CD14-positive monocyte (primary cell): ENCODE results near the gene ZNF362. TPM values are rescaled to one million over a fixed set of nuclear protein-coding genes. Genes with fewer than 3 reads are reported as not detected.

Experiments used
- DNase-seq, 3 donors: peaks; one replicate each; pipeline ENCODE4 v3.0.0-alpha.2; 2011 to 2022
- H2AFZ ChIP-seq: 2 replicates; pipeline ENCODE4 v1.6.0; 2012; ENCODE audit warnings: mild to moderate bottlenecking, low read depth, low read length, inconsistent platforms; ENCODE audit not compliant: insufficient read depth, poor library complexity, severe bottlenecking
- H3K27ac ChIP-seq, 2 donors: 1 replicate in 1 of 2; 2 replicates in 1 of 2; pipeline ENCODE4 v1.5.1; 2012 to 2013; ENCODE audit warnings: low read length in 2 of 2, control low read depth in 1 of 2, inconsistent platforms in 1 of 2, low read depth in 1 of 2, mild to moderate bottlenecking in 1 of 2
- H3K27me3 ChIP-seq, 2 donors: one replicate each; pipeline versions ENCODE4 v1.6.0 to v1.6.1; 2011 to 2013; ENCODE audit warnings: low read length in 2 of 2; ENCODE audit not compliant: control insufficient read depth in 2 of 2, insufficient read depth in 2 of 2
- H3K36me3 ChIP-seq, 2 donors: replicated peaks in 1 of 2; 1 replicate in 1 of 2; 2 replicates in 1 of 2; pipeline versions ENCODE4 v1.5.1 to v1.6.1; 2012 to 2013; ENCODE audit warnings: low read length in 2 of 2, control low read depth in 1 of 2, inconsistent platforms in 1 of 2, mild to moderate bottlenecking in 1 of 2; ENCODE audit not compliant: insufficient read depth in 2 of 2, control insufficient read depth in 1 of 2
- H3K4me1 ChIP-seq, 2 donors: 1 replicate in 1 of 2; 2 replicates in 1 of 2; pipeline versions ENCODE4 v1.5.1 to v1.6.1; 2012 to 2013; ENCODE audit warnings: low read length in 2 of 2, control low read depth in 1 of 2, inconsistent platforms in 1 of 2, mild to moderate bottlenecking in 1 of 2, moderate library complexity in 1 of 2; ENCODE audit not compliant: insufficient read depth in 2 of 2, control insufficient read depth in 1 of 2
- H3K4me2 ChIP-seq: replicated peaks from 2 replicates; pipeline ENCODE3; 2012; ENCODE audit warnings: low read length, moderate library complexity, mild to moderate bottlenecking; ENCODE audit not compliant: poor library complexity, severe bottlenecking; ENCODE audit errors: extremely low read depth
- H3K4me3 ChIP-seq, 3 experiments: fragments of 200-600 bp in 1 of 3; sonication (generic) in 1 of 3; replicated peaks in 1 of 3; 1 replicate in 2 of 3; 2 replicates in 1 of 3; pipeline ENCODE4 v1.5.1; 2011 to 2013; ENCODE audit warnings: low read length in 3 of 3, mild to moderate bottlenecking in 3 of 3, control low read depth in 2 of 3, low read depth in 2 of 3, inconsistent platforms in 1 of 3, moderate library complexity in 1 of 3
- H3K79me2 ChIP-seq: 2 replicates; pipeline ENCODE4 v1.6.0; 2012; ENCODE audit warnings: mild to moderate bottlenecking, control low read depth, inconsistent platforms, low read length, moderate library complexity; ENCODE audit not compliant: insufficient read depth
- H3K9ac ChIP-seq: 2 replicates; pipeline ENCODE4 v1.6.0; 2017; ENCODE audit warnings: low read length, mild to moderate bottlenecking; ENCODE audit not compliant: insufficient read depth, poor library complexity, severe bottlenecking
- H3K9me3 ChIP-seq, 2 donors: replicated peaks in 1 of 2; 1 replicate in 1 of 2; 2 replicates in 1 of 2; pipeline versions ENCODE4 v1.5.1 to v1.6.1; 2012 to 2013; ENCODE audit warnings: low read length in 2 of 2, control low read depth in 1 of 2; ENCODE audit not compliant: control insufficient read depth in 1 of 2, insufficient read depth in 1 of 2
- H4K20me1 ChIP-seq: 2 replicates; pipeline ENCODE4 v1.6.0; 2012; ENCODE audit warnings: mild to moderate bottlenecking, low read length, control low read depth, moderate library complexity; ENCODE audit not compliant: insufficient read depth
- H3K27ac Mint-ChIP-seq, 7 donors: one replicate each; pipeline ENCODE4 v1.8.0; 2020; ENCODE audit warnings: mild to moderate bottlenecking in 7 of 7, mixed read lengths in 7 of 7, moderate library complexity in 6 of 7, inconsistent platforms in 2 of 7
- H3K27me3 Mint-ChIP-seq, 3 donors: one replicate each; pipeline ENCODE4 v1.8.0; 2021 to 2022; ENCODE audit warnings: low read depth in 3 of 3, mild to moderate bottlenecking in 3 of 3, mixed read lengths in 3 of 3, moderate library complexity in 3 of 3, inconsistent platforms in 1 of 3
- H3K36me3 Mint-ChIP-seq, 2 donors: one replicate each; pipeline ENCODE4 v1.8.0; 2020; ENCODE audit warnings: mixed read lengths in 2 of 2, inconsistent platforms in 1 of 2, mild to moderate bottlenecking in 1 of 2
- H3K4me1 Mint-ChIP-seq: one replicate; pipeline ENCODE4 v1.8.0; 2020; ENCODE audit warnings: mild to moderate bottlenecking, mixed read lengths
- H3K4me3 Mint-ChIP-seq, 2 donors: one replicate each; pipeline ENCODE4 v1.8.0; 2020; ENCODE audit warnings: mild to moderate bottlenecking in 2 of 2, mixed read lengths in 2 of 2, moderate library complexity in 1 of 2
- H3K9me3 Mint-ChIP-seq, 7 donors: one replicate each; pipeline ENCODE4 v1.8.0; 2020 to 2022; ENCODE audit warnings: mixed read lengths in 7 of 7, mild to moderate bottlenecking in 6 of 7, moderate library complexity in 6 of 7, inconsistent platforms in 2 of 7
- CTCF ChIP-seq: fragments of 200-600 bp; IDR thresholded peaks from one replicate; pipeline ENCODE4 v1.8.0; 2022; ENCODE audit warnings: antibody characterized with exemption, mild to moderate bottlenecking
- WGBS: methylation state at CpG from one replicate; pipeline ENCODE4 v1.1.5; 2013; ENCODE audit warnings: missing lambda C conversion rate; ENCODE audit not compliant: insufficient coverage; 5-methylcytosine and 5-hydroxymethylcytosine counted together
- intact Hi-C, 2 donors: fragments of 100-400 bp; cut with micrococcal nuclease; formaldehyde crosslinking; loops; one replicate each; pipeline versions ENCODE4 v1.15.0 to v1.15.1; 2023
- polyA plus RNA-seq, 3 donors: library from polyadenylated mRNA; depleted of rRNA in 1 of 3; unstranded in 2 of 3; stranded (reverse) in 1 of 3; fragments of 300-500 nt in 2 of 3; fragments of >200 nt in 1 of 3; fragmentation: Illumina TruSeq in 2 of 3; gene quantifications; 1 replicate in 2 of 3; 2 replicates in 1 of 3; pipeline ENCODE4 v1.2.3, GENCODE V29; 2012 to 2021

Gene ZNF362
- polyA plus RNA-seq, 3 donors: 11.4 to 18.9 (median 13.5) TPM

DNA sequence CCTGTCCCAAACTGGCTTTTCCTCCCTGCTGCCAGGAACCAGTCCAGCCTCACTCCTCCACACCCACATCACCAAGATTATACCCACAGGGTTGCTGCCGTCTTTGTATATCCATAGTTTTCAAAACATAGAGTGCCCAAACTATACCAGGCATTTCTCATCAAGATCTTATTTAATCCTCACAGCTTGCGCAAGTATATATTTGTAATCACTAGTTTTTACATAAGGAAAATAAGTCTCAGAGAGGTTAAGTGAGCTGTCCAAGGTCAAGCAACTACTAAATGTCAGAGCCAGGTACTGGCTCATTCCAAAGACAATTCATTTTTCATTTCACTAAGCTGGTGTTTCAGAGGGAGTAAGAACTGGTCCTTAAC lies 34.9 kb upstream of the ZNF362 start:
- Mint-ChIP-seq H3K4me1 (peaks cover 6% of the 10 kb centered on the region), H3K36me3 (no peaks in the 10 kb centered on the region), H3K9me3 (peaks cover 10 to 27% (median 20%) of the 10 kb centered on the region in 7 donors), H3K27ac (no peak overlapping the region), H3K27me3 (peaks cover 8 to 9% (median 8%) of the 10 kb centered on the region in 3 donors), H3K4me3 (no peak overlapping the region)
- no peaks in the 10 kb centered on the region for H4K20me1 ChIP-seq
- H3K4me1 ChIP-seq: no peaks in the 10 kb centered on the region
- peaks cover 0 to 3% of the 10 kb centered on the region in 2 donors for H3K27me3 ChIP-seq
- no peaks in the 10 kb centered on the region for H3K79me2 ChIP-seq
- no peak overlapping the region for H3K4me3 ChIP-seq
- no peak overlapping the region for H2AFZ ChIP-seq
- H3K27ac ChIP-seq: no peak overlapping the region
- H3K4me2 ChIP-seq: no peak overlapping the region
- 100% methylated on average over 1 of the region's 2 CpGs for WGBS
- H3K9me3 ChIP-seq: peaks cover 10 to 11% of the 10 kb centered on the region in 2 donors
- H3K36me3 ChIP-seq: no peaks in the 10 kb centered on the region
- TF ChIP-seq CTCF: no peak
- no peak for DNase-seq
- H3K9ac ChIP-seq: no peak overlapping the region
- intact Hi-C loops: no loop called here

DNA sequence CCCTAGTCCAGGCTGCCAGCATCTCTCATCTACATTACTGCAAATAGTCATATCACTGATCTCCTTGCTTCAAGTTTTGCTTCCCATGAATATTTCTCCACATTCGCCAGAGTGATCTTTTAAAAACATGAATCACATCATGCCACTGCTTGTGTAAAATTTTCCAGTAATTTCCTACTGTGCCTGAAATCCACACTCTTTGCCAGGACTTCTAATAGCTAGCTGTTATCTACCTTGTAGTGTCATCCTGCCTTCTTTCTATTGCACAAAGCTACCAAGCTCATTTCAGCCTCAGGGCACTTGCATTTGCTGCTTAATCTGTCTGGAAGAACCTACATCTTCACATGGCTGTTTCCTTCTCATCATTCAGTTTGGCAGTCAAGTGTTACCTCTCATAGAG lies 33.9 kb upstream of the ZNF362 start:
- no peaks in the 10 kb centered on the region for H3K36me3 Mint-ChIP-seq
- TF ChIP-seq CTCF: no peak

More for the DNA sequence above, 33.9 kb upstream of the ZNF362 start:
- no peak overlapping the region for H3K27ac ChIP-seq
- Mint-ChIP-seq H3K27ac (no peak overlapping the region), H3K9me3 (peaks cover 10 to 27% (median 20%) of the 10 kb centered on the region in 7 donors), H3K4me3 (no peak overlapping the region), H3K4me1 (peaks cover 6% of the 10 kb centered on the region), H3K27me3 (peaks cover 8 to 11% (median 8%) of the 10 kb centered on the region in 3 donors)
- no peak overlapping the region for H3K9ac ChIP-seq
- H3K9me3 ChIP-seq: peaks cover 10 to 11% of the 10 kb centered on the region in 2 donors
- H3K4me1 ChIP-seq: no peaks in the 10 kb centered on the region
- no peak overlapping the region for H2AFZ ChIP-seq
- no peaks in the 10 kb centered on the region for H3K36me3 ChIP-seq
- H3K4me3 ChIP-seq: no peak overlapping the region
- H3K79me2 ChIP-seq: no peaks in the 10 kb centered on the region
- H3K4me2 ChIP-seq: no peak overlapping the region
- intact Hi-C loops: no loop called here
- H4K20me1 ChIP-seq: no peaks in the 10 kb centered on the region
- 100% methylated on average over 1 of the region's 1 CpG for WGBS
- DNase-seq: no peak
- H3K27me3 ChIP-seq: peaks cover 0 to 3% of the 10 kb centered on the region in 2 donors
